Sigmoid colon (tissue), 4 donors: ENCODE measurements around the gene IFNA5.

Experiments
- CTCF ChIP-seq, 4 experiments: fragments of 450-650 bp in 3 of 4; fragments of 200-600 bp in 1 of 4; IDR thresholded peaks; one replicate each; pipeline ENCODE4 v1.5.1; 2016 to 2019; ENCODE audit warnings: antibody characterized with exemption in 4 of 4, mild to moderate bottlenecking in 3 of 4, moderate library complexity in 2 of 4
- EP300 ChIP-seq, 4 donors: sonication (generic); formaldehyde crosslinking; IDR thresholded peaks; one replicate each; pipeline ENCODE4 v1.6.1; 2017; ENCODE audit warnings: antibody characterized with exemption in 4 of 4
- POLR2A ChIP-seq, 2 donors: fragments of 450-650 bp; IDR thresholded peaks; one replicate each; pipeline ENCODE4 v1.6.1; 2016; ENCODE audit warnings: antibody characterized with exemption in 2 of 2, mild to moderate bottlenecking in 2 of 2, moderate library complexity in 2 of 2
- POLR2AphosphoS5 ChIP-seq, 4 donors: sonication (generic); formaldehyde crosslinking; IDR thresholded peaks; one replicate each; pipeline ENCODE4 v1.6.1; 2017; ENCODE audit warnings: antibody characterized with exemption in 4 of 4

- TF ChIP-seq CTCF (IDR thresholded peaks at IDR 0.05) (no peak), POLR2A (IDR thresholded peaks at IDR 0.05) (no peak), EP300 (IDR thresholded peaks at IDR 0.05) (no peak), POLR2AphosphoS5 (IDR thresholded peaks at IDR 0.05) (no peak)
Measured at GRCh38 chr9:21322911-21323461, 17.9 kb upstream of the IFNA5 start.
